Prostate gland (tissue), 2 donors: ENCODE results near the gene BRSK1. TPM values are rescaled to one million over a fixed set of nuclear protein-coding genes. Genes with fewer than 3 reads are reported as not detected.

Source experiments
- DNase-seq: peaks from one replicate; pipeline ENCODE4 v3.0.0-alpha.2; 2019; ENCODE audit warnings: low spot score
- H3K27ac ChIP-seq, 2 donors: fragments of 200-600 bp; sonication (generic); 2 replicates each; pipeline ENCODE4 v1.5.1; 2017 to 2019
- H3K27me3 ChIP-seq: fragments of 200-600 bp; sonication (generic); replicated peaks from 2 replicates; pipeline ENCODE4 v1.5.1; 2019; ENCODE audit not compliant: insufficient read depth
- H3K36me3 ChIP-seq, 2 donors: fragments of 200-600 bp; sonication (generic); 1 replicate in 1 of 2; 2 replicates in 1 of 2; pipeline versions ENCODE4 v1.5.1 to v1.8.1; 2017 to 2019
- H3K4me1 ChIP-seq: fragments of 200-600 bp; sonication (generic); replicated peaks from 2 replicates; pipeline ENCODE4 v1.5.1; 2019
- H3K4me3 ChIP-seq, 2 donors: fragments of 200-600 bp; sonication (generic); 2 replicates each; pipeline ENCODE4 v1.5.1; 2017 to 2019
- H3K9me3 ChIP-seq: fragments of 200-600 bp; sonication (generic); 2 replicates; pipeline ENCODE4 v1.5.1; 2017
- POLR2A ChIP-seq: fragments of 450-650 bp; IDR thresholded peaks from one replicate; pipeline ENCODE4 v1.6.1; 2016; ENCODE audit warnings: antibody characterized with exemption, mild to moderate bottlenecking
- POLR2AphosphoS5 ChIP-seq: sonication (generic); formaldehyde crosslinking; IDR thresholded peaks from one replicate; pipeline ENCODE4 v1.6.1; 2017; ENCODE audit warnings: antibody characterized with exemption
- WGBS: methylation state at CpG from one replicate; pipeline ENCODE4 v1.1.5; 2018; 5-methylcytosine and 5-hydroxymethylcytosine counted together
- intact Hi-C: fragments of 100-400 bp; cut with DNase I; formaldehyde crosslinking; loops from one replicate; pipeline ENCODE4 v1.14.2; 2022
- total RNA-seq, 2 donors: library from RNA; depleted of rRNA; stranded (reverse); fragments of >200 nt; gene quantifications; one replicate each; pipeline ENCODE4 v1.1.0, GENCODE V29; 2016
- TF ChIP-seq, protein P1 (sequence below), 4 experiments: fragments of 200-600 bp in 2 of 4; fragments of 450-650 bp in 2 of 4; sonication (generic) in 2 of 4; IDR thresholded peaks; 1 replicate in 3 of 4; 2 replicates in 1 of 4; pipeline ENCODE4 v1.5.1; 2016 to 2019; ENCODE audit warnings: antibody characterized with exemption in 4 of 4, mild to moderate bottlenecking in 2 of 4, moderate library complexity in 2 of 4

Gene BRSK1
- total RNA-seq, 2 donors from 2014 or later: 1.4 to 10.9 TPM

DNA sequence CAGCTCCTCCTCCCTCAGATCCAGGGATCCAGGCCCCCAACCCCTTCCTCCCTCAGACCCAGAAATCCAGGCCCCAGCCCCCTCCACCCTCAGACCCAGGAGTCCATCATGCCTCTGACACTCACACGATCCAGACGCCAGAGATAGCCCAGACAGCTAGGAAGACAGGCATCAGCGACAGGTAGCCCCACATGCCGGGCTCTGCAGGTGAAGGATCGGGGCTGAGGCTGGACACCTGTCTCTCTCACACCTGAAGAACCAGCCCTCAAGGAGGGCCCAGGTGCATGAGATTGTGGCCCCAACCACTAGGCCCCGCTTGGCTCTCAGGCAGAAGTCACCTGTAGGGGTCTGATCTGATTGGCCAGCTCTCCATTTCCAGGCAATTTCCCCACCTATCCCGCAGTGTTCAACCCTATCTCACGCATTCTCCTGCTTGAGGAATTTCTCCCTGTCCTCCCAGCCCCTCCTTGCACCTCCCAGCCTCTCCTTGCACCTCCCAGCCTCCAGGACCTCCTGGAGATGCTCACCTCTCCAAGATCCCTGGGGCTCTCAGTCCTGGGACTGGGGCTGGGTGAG lies 37.1 kb downstream of the BRSK1 start:
- H3K4me3 ChIP-seq: no peak overlapping the region
- H3K27me3 ChIP-seq: no peaks in the 10 kb centered on the region
- no peaks in the 10 kb centered on the region for H3K9me3 ChIP-seq
- WGBS: 82% methylated on average over 8 of the region's 8 CpGs
- H3K4me1 ChIP-seq: no peaks in the 10 kb centered on the region
- H3K36me3 ChIP-seq: no peaks in the 10 kb centered on the region
- no peak for TF ChIP-seq POLR2A
- TF ChIP-seq, protein P1, sequence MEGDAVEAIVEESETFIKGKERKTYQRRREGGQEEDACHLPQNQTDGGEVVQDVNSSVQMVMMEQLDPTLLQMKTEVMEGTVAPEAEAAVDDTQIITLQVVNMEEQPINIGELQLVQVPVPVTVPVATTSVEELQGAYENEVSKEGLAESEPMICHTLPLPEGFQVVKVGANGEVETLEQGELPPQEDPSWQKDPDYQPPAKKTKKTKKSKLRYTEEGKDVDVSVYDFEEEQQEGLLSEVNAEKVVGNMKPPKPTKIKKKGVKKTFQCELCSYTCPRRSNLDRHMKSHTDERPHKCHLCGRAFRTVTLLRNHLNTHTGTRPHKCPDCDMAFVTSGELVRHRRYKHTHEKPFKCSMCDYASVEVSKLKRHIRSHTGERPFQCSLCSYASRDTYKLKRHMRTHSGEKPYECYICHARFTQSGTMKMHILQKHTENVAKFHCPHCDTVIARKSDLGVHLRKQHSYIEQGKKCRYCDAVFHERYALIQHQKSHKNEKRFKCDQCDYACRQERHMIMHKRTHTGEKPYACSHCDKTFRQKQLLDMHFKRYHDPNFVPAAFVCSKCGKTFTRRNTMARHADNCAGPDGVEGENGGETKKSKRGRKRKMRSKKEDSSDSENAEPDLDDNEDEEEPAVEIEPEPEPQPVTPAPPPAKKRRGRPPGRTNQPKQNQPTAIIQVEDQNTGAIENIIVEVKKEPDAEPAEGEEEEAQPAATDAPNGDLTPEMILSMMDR (IDR thresholded peaks at IDR 0.05): no peak
- TF ChIP-seq POLR2AphosphoS5: no peak
- no peak for DNase-seq
- intact Hi-C loops: no loop called here
- no peak overlapping the region for H3K27ac ChIP-seq

GRCh38 chr19:55321466-55322137 lies 37.8 kb downstream of the BRSK1 start:
- Histone ChIP-seq H3K9me3 (no peaks in the 10 kb centered on the region), H3K27me3 (no peaks in the 10 kb centered on the region), H3K27ac (no peak overlapping the region), H3K4me1 (no peaks in the 10 kb centered on the region), H3K4me3 (no peak overlapping the region), H3K36me3 (no peaks in the 10 kb centered on the region)
- WGBS: 79% methylated on average over 9 of the region's 9 CpGs
- intact Hi-C loops: no loop called here
- TF ChIP-seq, protein P1 (IDR thresholded peaks at IDR 0.05): no peak
- TF ChIP-seq POLR2A (no peak), POLR2AphosphoS5 (no peak)
- no peak for DNase-seq

- Histone ChIP-seq H3K27ac (no peak overlapping the region), H3K27me3 (no peaks in the 10 kb centered on the region), H3K4me1 (no peaks in the 10 kb centered on the region), H3K36me3 (no peaks in the 10 kb centered on the region), H3K4me3 (no peak overlapping the region), H3K9me3 (no peaks in the 10 kb centered on the region)
- no peak for TF ChIP-seq POLR2A
- TF ChIP-seq, protein P1 (IDR thresholded peaks at IDR 0.05): no peak
- TF ChIP-seq POLR2AphosphoS5: no peak
- no peak for DNase-seq
- 46% methylated on average over 12 of the region's 12 CpGs for WGBS
- intact Hi-C loops: no loop called here
Observed at GRCh38 chr19:55322204-55322885, 38.5 kb downstream of the BRSK1 start.

GRCh38 chr19:55324662-55325061 lies 40.9 kb downstream of the BRSK1 start:
- intact Hi-C loops: no loop called here
- Histone ChIP-seq H3K27ac (no peak overlapping the region), H3K4me1 (no peaks in the 10 kb centered on the region), H3K9me3 (no peaks in the 10 kb centered on the region), H3K27me3 (no peaks in the 10 kb centered on the region), H3K36me3 (no peaks in the 10 kb centered on the region), H3K4me3 (no peak overlapping the region)
- no peak for DNase-seq
- WGBS: 74% methylated on average over 6 of the region's 6 CpGs
- TF ChIP-seq, protein P1 (IDR thresholded peaks at IDR 0.05): no peak
- no peak for TF ChIP-seq POLR2A
- no peak for TF ChIP-seq POLR2AphosphoS5
